Smooth muscle cell (in vitro differentiated cells): ENCODE measurements around the gene NTRK3. TPM values are rescaled to one million over a fixed set of nuclear protein-coding genes. Genes with fewer than 3 reads are reported as not detected.

ENCODE experiments used
- DNase-seq: peaks from one replicate; lab custom pipeline; 2025; ENCODE audit not compliant: unreplicated experiment; lab: John Stamatoyannopoulos, UW
- H2AFZ ChIP-seq: fragments of 200-600 bp; sonication (generic); 2 replicates; pipeline ENCODE4 v1.6.0; 2016; ENCODE audit warnings: antibody characterized with exemption, low read depth, mild to moderate bottlenecking
- H3F3A ChIP-seq: fragments of 200-600 bp; sonication (generic); 2 replicates; pipeline ENCODE4 v1.6.0; 2017; ENCODE audit warnings: antibody characterized with exemption, low read depth
- H3K27ac ChIP-seq: fragments of 200-600 bp; sonication (generic); 2 replicates; pipeline ENCODE4 v1.5.1; 2016; ENCODE audit warnings: low read depth, mild to moderate bottlenecking
- H3K27me3 ChIP-seq: fragments of 200-600 bp; sonication (generic); 2 replicates; pipeline ENCODE4 v1.6.1; 2016; ENCODE audit warnings: low read depth, mild to moderate bottlenecking
- H3K36me3 ChIP-seq: fragments of 200-600 bp; sonication (generic); 2 replicates; pipeline ENCODE4 v1.5.1; 2016; ENCODE audit warnings: low read depth
- H3K4me1 ChIP-seq: fragments of 200-600 bp; sonication (generic); 2 replicates; pipeline ENCODE4 v1.5.1; 2016; ENCODE audit warnings: low read depth
- H3K4me2 ChIP-seq: fragments of 200-600 bp; sonication (generic); 2 replicates; pipeline ENCODE4 v1.6.0; 2016; ENCODE audit warnings: mild to moderate bottlenecking
- H3K4me3 ChIP-seq: fragments of 200-600 bp; sonication (generic); 2 replicates; pipeline ENCODE4 v1.5.1; 2016; ENCODE audit warnings: mild to moderate bottlenecking
- H3K79me2 ChIP-seq: fragments of 200-600 bp; sonication (generic); 2 replicates; pipeline ENCODE4 v1.6.0; 2016; ENCODE audit warnings: low read depth, mild to moderate bottlenecking
- H3K9ac ChIP-seq: fragments of 200-600 bp; sonication (generic); 2 replicates; pipeline ENCODE4 v1.6.0; 2016; ENCODE audit warnings: low read depth
- H3K9me3 ChIP-seq: fragments of 200-600 bp; sonication (generic); replicated peaks from 2 replicates; pipeline ENCODE4 v1.5.1; 2016; ENCODE audit warnings: low read depth
- H4K20me1 ChIP-seq: fragments of 200-600 bp; sonication (generic); 2 replicates; pipeline ENCODE4 v1.6.0; 2016; ENCODE audit warnings: low read depth
- WGBS: methylation state at CpG from one replicate; pipeline ENCODE4 v1.1.7; 2016; ENCODE audit warnings: low lambda C conversion rate; 5-methylcytosine and 5-hydroxymethylcytosine counted together
- polyA plus RNA-seq: library from polyadenylated mRNA; unstranded; fragments of >200 nt; fragmentation: Nextera tagmentation; extraction: Ambion mirVana; gene quantifications from 2 replicates; pipeline ENCODE4 v1.2.1, GENCODE V29; 2016
- total RNA-seq: library from RNA; depleted of rRNA; stranded (reverse); fragments of >200 nt; gene quantifications from 2 replicates; pipeline ENCODE4 v1.2.3, GENCODE V29; 2014
- TF ChIP-seq, protein P1 (sequence below): fragments of 200-600 bp; sonication (generic); IDR thresholded peaks from 2 replicates; pipeline ENCODE4 v1.5.1; 2017; ENCODE audit warnings: borderline replicate concordance, mild to moderate bottlenecking, antibody characterized with exemption; ENCODE audit not compliant: insufficient read depth, poor library complexity, severe bottlenecking

Gene NTRK3
- total and polyA plus RNA-seq, 2 experiments from 2014 or later = 3.3 to 3.5 TPM

DNA sequence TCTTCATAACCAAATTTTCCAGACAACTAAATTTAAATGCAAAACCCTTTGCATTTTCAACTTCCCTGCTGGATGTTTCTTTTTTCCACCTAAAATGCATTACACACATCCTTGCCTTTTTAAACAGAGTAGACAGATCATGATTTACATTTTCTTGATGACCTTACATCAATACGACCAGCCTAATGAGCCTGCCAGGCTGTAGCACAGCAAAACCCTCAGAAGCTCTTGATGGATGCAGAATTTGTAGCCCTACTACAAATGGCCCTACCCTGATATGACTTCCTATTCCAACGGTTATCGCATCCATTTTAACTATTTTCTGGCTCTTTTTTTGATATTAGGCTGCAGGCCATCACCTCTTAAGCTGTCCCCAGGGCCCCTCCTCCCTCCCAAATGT, 66.3 kb downstream of the NTRK3 start:
- H3K4me3 ChIP-seq = no peak overlapping the region
- H3F3A ChIP-seq = no peaks in the 10 kb centered on the region
- TF ChIP-seq, protein P1, sequence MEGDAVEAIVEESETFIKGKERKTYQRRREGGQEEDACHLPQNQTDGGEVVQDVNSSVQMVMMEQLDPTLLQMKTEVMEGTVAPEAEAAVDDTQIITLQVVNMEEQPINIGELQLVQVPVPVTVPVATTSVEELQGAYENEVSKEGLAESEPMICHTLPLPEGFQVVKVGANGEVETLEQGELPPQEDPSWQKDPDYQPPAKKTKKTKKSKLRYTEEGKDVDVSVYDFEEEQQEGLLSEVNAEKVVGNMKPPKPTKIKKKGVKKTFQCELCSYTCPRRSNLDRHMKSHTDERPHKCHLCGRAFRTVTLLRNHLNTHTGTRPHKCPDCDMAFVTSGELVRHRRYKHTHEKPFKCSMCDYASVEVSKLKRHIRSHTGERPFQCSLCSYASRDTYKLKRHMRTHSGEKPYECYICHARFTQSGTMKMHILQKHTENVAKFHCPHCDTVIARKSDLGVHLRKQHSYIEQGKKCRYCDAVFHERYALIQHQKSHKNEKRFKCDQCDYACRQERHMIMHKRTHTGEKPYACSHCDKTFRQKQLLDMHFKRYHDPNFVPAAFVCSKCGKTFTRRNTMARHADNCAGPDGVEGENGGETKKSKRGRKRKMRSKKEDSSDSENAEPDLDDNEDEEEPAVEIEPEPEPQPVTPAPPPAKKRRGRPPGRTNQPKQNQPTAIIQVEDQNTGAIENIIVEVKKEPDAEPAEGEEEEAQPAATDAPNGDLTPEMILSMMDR = no peak
- H3K9me3 ChIP-seq = no peaks in the 10 kb centered on the region
- H2AFZ ChIP-seq = no peak overlapping the region
- H3K36me3 ChIP-seq = no peaks in the 10 kb centered on the region
- DNase-seq = no peak
- H3K4me1 ChIP-seq = no peaks in the 10 kb centered on the region
- no peaks in the 10 kb centered on the region for H4K20me1 ChIP-seq
- no peaks in the 10 kb centered on the region for H3K27me3 ChIP-seq
- WGBS = 89% methylated on average over 3 of the region's 3 CpGs
- H3K27ac ChIP-seq = no peak overlapping the region
- H3K4me2 ChIP-seq = no peak overlapping the region
- H3K9ac ChIP-seq = no peak overlapping the region
- no peaks in the 10 kb centered on the region for H3K79me2 ChIP-seq

DNA sequence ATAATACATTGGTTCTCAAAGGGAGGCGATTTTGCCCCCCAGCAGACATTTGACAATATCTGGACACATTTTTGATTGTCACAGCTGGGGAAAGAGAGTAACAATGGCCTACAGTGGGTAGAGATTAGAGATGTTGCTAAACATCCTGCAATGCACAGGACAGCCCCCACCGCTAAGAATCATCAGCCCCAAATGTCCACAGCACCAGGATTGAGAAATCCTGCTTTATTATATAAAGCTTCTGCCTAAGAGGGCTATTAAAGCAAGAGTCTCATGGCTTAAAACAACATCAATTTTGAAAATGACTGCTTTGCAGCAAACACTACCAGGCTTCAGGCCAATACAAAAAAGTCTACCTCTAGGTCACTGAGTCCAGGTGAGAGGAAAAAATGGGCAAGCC, 68.2 kb downstream of the NTRK3 start:
- Histone ChIP-seq H3K9ac (no peak overlapping the region), H3K4me3 (no peak overlapping the region), H3K79me2 (no peaks in the 10 kb centered on the region), H2AFZ (no peak overlapping the region), H3K36me3 (no peaks in the 10 kb centered on the region), H3K4me2 (no peak overlapping the region), H3K9me3 (no peaks in the 10 kb centered on the region), H3K27ac (no peak overlapping the region), H3K27me3 (no peaks in the 10 kb centered on the region), H3F3A (no peaks in the 10 kb centered on the region), H3K4me1 (no peaks in the 10 kb centered on the region), H4K20me1 (no peaks in the 10 kb centered on the region)
- DNase-seq = no peak
- WGBS = 90% methylated on average over 2 of the region's 2 CpGs
- TF ChIP-seq, protein P1 = no peak

DNA sequence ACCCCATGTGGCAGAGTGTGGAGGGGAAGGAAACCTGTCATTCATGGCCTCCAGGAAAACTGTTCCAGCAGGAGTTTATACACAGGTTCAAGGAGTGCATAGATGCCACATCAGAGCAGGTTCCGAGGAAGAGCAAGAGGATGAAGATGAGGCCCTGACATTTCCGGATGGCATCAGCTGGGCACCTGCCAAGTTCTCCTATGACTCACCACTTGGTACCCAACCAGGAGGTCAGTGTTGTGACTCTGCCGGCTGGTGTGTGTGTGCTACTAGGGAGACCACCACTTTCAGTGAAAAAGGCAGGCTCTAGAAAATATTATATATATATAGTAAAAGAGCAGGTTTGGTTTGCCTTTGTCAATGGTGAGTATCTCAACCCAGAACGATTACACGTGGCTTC, 69.3 kb downstream of the NTRK3 start:
- DNase-seq = no peak

GRCh38 chr15:88185584-88185983, 71.0 kb downstream of the NTRK3 start:
- no peak overlapping the region for H2AFZ ChIP-seq
- 82% methylated on average over 3 of the region's 3 CpGs for whole genome bisulfite sequencing
- no peaks in the 10 kb centered on the region for H3F3A ChIP-seq
- no peaks in the 10 kb centered on the region for H3K9me3 ChIP-seq
- no peak overlapping the region for H3K4me3 ChIP-seq
- H3K9ac ChIP-seq = no peak overlapping the region
- TF ChIP-seq, protein P1 = no peak
- H3K4me2 ChIP-seq = no peak overlapping the region
- no peaks in the 10 kb centered on the region for H3K79me2 ChIP-seq
- DNase-seq = no peak
- H3K4me1 ChIP-seq = no peaks in the 10 kb centered on the region
- no peaks in the 10 kb centered on the region for H3K27me3 ChIP-seq
- no peaks in the 10 kb centered on the region for H3K36me3 ChIP-seq
- no peaks in the 10 kb centered on the region for H4K20me1 ChIP-seq
- no peak overlapping the region for H3K27ac ChIP-seq

More for the DNA sequence above, 69.3 kb downstream of the NTRK3 start:
- Histone ChIP-seq H3K27ac (no peak overlapping the region), H3K36me3 (no peaks in the 10 kb centered on the region), H3K27me3 (no peaks in the 10 kb centered on the region), H3K9ac (no peak overlapping the region), H2AFZ (no peak overlapping the region), H3F3A (no peaks in the 10 kb centered on the region), H3K4me1 (no peaks in the 10 kb centered on the region), H3K79me2 (no peaks in the 10 kb centered on the region), H4K20me1 (no peaks in the 10 kb centered on the region), H3K9me3 (no peaks in the 10 kb centered on the region), H3K4me3 (no peak overlapping the region), H3K4me2 (no peak overlapping the region)
- WGBS = 90% methylated on average over 5 of the region's 5 CpGs
- TF ChIP-seq, protein P1 = no peak
